Measurements from ENCODE around the gene CLMP.

Gene CLMP

GRCh38 chr11:123069908-123070821, 124.9 kb downstream of the CLMP start:
- DNase-seq, result peak in 1 of 2 experiments; percentile 6
- TF ChIP-seq GATA1 (IDR thresholded peaks at IDR 0.05; ENCODE audit: low read depth, low read length), result no peak
- TF ChIP-seq POLR2A (IDR thresholded peaks at IDR 0.05; ENCODE audit: low read length), result no peak

- DNase-seq, result no peak
- TF ChIP-seq GATA1 (IDR thresholded peaks at IDR 0.05; ENCODE audit: low read depth, low read length) (no peak), POLR2A (IDR thresholded peaks at IDR 0.05; ENCODE audit: low read length) (no peak)
Observed at GRCh38 chr11:123065621-123066020, 129.4 kb downstream of the CLMP start.

DNA sequence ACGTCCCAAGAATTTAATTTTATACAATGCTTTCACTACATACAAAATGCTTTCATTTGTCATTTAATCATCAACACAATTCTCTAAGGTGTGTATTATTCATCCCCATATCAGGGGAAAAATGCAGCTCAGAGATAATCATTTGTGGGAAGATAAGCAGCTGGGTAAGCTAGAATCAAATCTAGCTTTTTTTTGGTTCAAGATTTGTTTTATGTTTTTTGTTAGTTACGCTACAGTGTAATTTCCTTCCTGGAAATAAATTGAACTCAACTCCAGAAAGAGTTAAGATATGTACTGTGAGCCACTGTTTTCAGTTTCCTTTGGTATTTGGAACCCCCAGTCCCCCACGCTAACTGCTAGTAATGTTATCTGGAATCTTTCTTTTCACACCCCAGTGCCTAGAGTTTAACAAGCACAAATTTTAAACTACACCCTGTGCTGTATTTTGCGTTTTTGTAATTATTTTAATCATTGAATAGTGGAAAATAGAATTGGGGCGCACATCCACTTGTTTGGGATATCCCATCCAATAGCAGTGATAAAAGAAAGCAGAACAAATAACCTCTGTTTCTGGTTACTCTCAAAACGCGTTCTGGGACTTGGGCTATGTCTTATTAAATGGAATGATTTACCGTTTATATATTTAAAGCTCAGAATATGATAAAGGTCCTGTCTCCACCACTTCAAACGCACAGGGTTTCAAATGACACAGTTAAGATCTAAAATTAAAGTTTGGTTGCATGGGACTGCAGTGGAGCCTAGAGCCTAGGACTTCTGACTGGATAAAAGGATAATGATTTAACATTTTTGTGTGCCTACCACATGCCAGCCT, 131.0 kb downstream of the CLMP start:
- peak in 1 of 2 experiments; percentile 48 for DNase-seq
- TF ChIP-seq POLR2A (IDR thresholded peaks at IDR 0.05; ENCODE audit: low read length), result peak; percentile 17
- no peak for TF ChIP-seq GATA1 (IDR thresholded peaks at IDR 0.05; ENCODE audit: low read depth, low read length)

- TF ChIP-seq POLR2A (IDR thresholded peaks at IDR 0.05; ENCODE audit: low read length) (no peak), GATA1 (IDR thresholded peaks at IDR 0.05; ENCODE audit: low read depth, low read length) (no peak)
- DNase-seq, result peak; percentile 81 to 83
Observed at GRCh38 chr11:123062892-123063825, 131.9 kb downstream of the CLMP start.

- TF ChIP-seq GATA1 (IDR thresholded peaks at IDR 0.05; ENCODE audit: low read depth, low read length), result no peak
- TF ChIP-seq POLR2A (IDR thresholded peaks at IDR 0.05; ENCODE audit: low read length), result peak; percentile 75
- DNase-seq, result peak; percentile 99
Observed at GRCh38 chr11:123062158-123062891, 132.7 kb downstream of the CLMP start.

DNA sequence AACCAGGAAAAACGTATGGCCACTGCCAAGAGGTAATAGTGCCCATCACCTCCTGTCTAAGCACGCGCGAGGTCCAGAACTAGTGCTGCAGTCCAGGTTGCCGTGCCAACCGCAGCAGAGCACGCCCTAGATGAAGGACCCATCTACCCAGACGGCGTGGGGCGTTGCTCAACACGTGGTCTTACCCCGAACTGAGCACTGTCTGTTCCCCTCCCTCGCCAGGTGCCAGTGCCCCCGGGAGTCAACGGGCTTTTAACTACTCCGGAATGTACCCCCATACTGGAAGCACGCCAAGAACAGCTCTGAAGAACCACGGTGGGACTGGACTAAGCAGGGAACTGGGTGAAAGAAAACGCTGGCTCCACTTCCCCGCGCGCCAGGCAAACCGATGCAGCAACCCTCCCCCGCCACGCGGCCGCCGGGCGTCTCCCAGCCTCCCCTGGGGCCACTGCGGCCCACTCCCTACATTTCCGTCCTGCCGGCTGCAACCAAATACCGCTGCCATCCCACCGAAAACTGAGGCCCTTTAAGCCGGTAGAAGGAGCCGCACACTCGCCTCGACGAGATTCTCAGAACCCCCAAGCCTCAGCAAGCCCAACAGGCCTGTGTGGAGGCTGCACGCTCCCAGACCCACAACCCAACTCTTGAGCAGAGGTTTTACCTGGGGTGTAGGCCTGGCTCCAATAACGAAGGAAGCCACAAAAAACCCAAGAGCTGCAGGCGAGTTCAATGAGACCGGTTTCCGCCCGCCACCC, 133.5 kb downstream of the CLMP start, which contains the start of gene HSPA8:
HSPA8 (minus strand) TSS at position 734 of the 755 bp plus-strand sequence. CDS start 812 bp downstream, outside the sequence.
- peak; percentile 83 to 86 for DNase-seq
- TF ChIP-seq GATA1 (IDR thresholded peaks at IDR 0.05; ENCODE audit: low read depth, low read length), result no peak
- TF ChIP-seq POLR2A (IDR thresholded peaks at IDR 0.05; ENCODE audit: low read length), result peak; percentile 96

- TF ChIP-seq GATA1 (IDR thresholded peaks at IDR 0.05; ENCODE audit: low read depth, low read length) (no peak), POLR2A (IDR thresholded peaks at IDR 0.05; ENCODE audit: low read length) (no peak)
- peak; percentile 32 to 48 for DNase-seq
Observed at GRCh38 chr11:123060277-123061000, 134.6 kb downstream of the CLMP start.

DNA sequence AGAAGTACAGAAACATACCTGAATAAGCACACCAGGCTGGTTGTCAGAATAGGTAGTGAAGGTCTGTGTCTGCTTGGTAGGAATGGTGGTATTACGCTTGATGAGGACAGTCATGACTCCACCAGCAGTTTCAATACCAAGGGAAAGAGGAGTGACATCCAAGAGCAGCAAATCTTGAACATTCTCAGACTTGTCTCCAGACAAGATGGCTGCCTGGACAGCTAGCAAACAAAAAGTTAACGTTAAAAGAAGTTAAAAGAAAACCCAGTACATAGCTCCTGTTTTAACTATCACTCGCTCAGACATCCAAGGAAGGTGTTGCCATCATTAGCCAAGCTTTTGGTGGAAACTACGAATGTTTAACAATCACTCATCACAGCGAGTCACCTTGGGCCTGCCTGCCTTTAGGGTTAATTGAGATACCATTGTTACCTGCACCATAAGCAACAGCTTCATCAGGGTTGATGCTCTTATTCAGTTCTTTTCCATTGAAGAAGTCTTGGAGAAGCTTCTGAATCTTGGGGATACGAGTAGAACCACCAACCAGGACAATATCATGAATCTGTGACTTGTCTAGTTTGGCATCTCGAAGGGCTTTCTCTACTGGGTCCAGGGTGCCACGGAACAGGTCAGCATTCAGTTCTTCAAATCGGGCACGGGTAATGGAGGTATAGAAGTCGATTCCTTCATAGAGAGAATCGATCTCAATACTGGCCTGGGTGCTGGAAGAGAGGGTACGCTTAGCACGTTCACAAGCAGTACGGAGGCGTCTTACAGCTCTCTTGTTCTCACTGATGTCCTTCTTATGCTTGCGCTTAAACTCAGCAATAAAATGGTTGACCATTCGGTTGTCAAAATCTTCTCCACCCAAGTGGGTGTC, 135.8 kb downstream of the CLMP start:
- peak in 1 of 2 experiments; percentile 32 for DNase-seq

GRCh38 chr11:123057661-123058305, 137.3 kb downstream of the CLMP start:
- DNase-seq, result no peak
- TF ChIP-seq GATA1 (IDR thresholded peaks at IDR 0.05; ENCODE audit: low read depth, low read length), result no peak
- no peak for TF ChIP-seq POLR2A (IDR thresholded peaks at IDR 0.05; ENCODE audit: low read length)

GRCh38 chr11:123056835-123057491, 138.1 kb downstream of the CLMP start:
- DNase-seq, result no peak
- peak; percentile 35 for TF ChIP-seq POLR2A (IDR thresholded peaks at IDR 0.05; ENCODE audit: low read length)
- no peak for TF ChIP-seq GATA1 (IDR thresholded peaks at IDR 0.05; ENCODE audit: low read depth, low read length)
